HG03103 (cell line): ENCODE results near the gene AHCYL2.
"Not testable (repeated sequence)": the region's sequence is repeated elsewhere in the genome, so short reads cannot be mapped to it uniquely, and the experiment has no call there.

ENCODE experiments used
- ATAC-seq: cut with Tn5 transposase; IDR thresholded peaks from one replicate; pipeline ENCODE4 v1.9.1; 2021; ENCODE audit warnings: low read depth; ENCODE audit not compliant: unreplicated experiment

Gene AHCYL2

DNA sequence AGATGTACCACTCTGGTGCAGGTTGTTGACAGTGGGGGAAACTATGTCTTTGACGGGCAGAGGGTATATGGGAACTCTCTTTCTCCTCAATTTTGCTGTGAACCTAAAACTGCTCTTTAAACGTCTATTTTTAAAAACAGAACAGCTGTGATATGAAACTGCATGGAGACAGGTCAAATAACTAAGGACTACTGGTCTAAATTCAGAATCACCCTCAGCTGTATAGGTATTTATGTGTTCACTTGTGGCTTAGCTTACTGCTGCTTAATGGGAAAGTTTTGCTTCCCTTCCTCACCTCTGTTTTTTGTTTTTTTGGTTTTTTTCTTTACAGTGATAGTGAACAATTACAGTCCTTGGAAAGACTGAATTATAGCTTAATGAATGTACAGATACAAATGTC lies 122.5 kb downstream of the AHCYL2 start:
- ATAC-seq: no peak

GRCh38 chr7:129348023-129348740 lies 123.4 kb downstream of the AHCYL2 start:
- no peak for ATAC-seq

- ATAC-seq: no peak
Observed at GRCh38 chr7:129351320-129351719, 126.5 kb downstream of the AHCYL2 start.

- ATAC-seq: not testable (repeated sequence)
Observed at GRCh38 chr7:129353104-129353503, 128.3 kb downstream of the AHCYL2 start.

GRCh38 chr7:129354428-129355157 lies 129.8 kb downstream of the AHCYL2 start:
- no peak for ATAC-seq

DNA sequence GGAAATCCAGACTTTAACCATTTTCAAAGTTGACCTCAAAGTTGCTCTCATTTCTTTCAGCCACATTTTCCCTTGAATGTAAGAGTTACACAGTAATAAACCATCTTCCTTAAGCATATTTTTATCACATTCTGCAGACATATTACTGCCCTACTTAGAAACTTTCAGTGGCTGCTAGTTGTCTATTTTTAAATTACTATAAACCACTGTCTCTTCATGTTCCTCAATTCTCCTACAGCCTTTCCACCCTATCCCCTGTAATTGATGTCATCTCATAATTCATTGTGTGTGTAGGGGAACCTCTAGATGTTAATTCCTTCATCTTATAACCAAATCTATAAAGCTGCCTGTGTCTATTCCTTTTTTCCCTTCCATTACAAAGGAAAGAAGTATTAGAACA lies 131.3 kb downstream of the AHCYL2 start:
- ATAC-seq: no peak

DNA sequence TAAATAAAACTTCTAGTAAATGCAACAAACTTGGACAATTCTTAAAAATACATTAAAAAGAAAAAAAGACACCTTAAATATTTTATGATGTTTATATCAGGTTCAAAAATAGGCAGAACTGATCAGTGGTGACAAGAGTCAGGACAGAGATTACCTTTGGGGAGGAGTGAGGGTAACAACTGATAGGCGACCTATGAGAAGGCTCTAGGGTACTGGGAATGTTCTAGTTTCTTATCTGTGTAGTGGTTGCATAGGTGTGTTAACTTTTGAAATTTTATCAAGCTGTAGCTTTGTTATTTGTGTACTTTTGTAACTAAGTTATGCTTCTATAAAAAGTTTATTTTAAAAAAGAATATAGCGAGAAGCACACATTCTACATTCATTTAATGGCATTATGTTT lies 134.3 kb downstream of the AHCYL2 start:
- no peak for ATAC-seq

DNA sequence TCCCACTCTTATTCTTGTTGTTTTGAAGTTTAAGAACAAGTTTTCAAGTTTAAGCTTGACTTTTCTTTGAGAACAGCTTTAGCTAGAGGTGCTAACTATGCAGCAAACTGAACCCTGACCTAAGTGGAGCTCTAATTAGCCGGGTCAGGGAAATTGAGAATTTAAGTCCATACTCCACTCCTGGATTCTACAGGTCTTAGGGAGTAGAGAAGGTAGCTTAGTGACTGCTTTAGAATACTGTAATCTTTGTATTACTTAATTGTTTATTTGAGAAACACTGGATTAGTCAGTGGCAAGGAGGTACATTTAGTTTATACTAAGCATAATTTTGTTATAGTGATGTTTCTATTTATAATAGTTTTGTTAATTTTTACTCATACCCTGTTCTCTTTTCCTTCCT lies 134.8 kb downstream of the AHCYL2 start:
- no peak for ATAC-seq

DNA sequence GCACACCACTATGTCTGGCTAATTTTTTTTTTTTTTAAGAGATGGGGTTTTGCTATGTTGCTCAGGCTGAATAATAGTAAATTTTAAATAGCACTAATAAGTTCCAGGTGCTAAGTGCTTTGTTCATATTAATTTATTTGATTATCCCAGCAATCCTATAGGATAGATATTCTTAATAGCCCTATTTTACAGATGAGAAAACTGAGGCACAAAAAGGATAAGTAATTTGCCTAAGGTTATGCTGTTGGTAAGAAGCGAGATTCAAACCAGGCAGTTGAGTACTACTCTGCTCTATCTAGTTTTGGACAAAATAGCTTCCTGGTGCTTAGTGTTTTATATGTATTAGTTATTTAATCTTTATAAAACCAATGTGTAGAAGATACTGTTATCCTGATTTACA lies 136.9 kb downstream of the AHCYL2 start:
- no peak for ATAC-seq

GRCh38 chr7:129362496-129362895 lies 137.7 kb downstream of the AHCYL2 start:
- ATAC-seq: no peak

DNA sequence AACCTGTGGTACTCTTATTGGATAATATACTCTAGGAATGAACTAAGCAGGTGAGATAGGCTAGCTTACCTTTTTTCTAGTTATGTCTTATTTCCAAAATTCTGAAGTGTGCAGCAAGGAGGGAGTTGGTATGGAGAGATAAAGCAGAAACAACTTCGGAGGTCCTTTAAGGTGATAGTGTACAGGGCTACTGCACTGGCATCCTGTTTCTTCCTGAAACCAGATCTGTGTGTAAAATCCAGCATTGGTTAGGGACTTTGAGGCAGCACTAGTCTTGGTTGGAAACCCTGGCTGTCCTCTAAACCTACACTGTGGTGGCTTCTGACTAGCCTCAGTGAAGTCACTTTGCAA lies 142.5 kb downstream of the AHCYL2 start:
- no peak for ATAC-seq

DNA sequence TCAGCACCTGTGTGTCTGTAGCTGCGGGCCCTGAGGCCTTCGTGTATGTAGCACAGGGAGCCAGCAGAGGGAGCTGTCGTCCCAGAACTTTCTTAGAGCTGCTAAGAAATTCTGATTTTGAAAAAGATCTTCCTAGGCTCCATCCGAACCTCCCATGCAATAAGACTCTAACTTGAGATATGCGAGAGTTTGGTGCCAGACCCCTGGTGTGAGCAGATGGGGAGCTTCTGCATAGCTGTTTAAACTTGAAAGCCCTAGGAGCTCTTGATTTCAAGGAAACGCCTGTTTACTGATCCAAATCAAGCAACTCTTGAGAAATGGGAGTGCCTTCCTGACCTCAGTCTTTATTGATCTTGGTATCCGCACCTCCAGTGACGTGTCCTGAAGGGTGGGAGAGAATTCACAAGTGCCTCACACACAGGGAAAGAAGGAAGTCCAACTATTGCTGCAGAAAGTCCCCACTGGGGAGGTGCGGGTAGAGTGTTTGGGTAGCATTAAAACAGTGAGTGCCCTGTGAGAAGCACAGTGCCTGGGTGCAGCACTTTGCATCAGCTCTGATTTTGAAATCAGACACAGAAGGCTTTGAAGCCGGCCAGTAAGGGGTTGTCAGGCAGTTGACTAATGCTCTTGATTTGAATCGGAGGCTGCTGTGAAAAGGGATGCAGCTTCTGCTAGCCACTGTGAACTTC lies 143.0 kb downstream of the AHCYL2 start:
- peak; percentile 70 for ATAC-seq

GRCh38 chr7:129368389-129368986 lies 143.7 kb downstream of the AHCYL2 start:
- ATAC-seq: no peak

DNA sequence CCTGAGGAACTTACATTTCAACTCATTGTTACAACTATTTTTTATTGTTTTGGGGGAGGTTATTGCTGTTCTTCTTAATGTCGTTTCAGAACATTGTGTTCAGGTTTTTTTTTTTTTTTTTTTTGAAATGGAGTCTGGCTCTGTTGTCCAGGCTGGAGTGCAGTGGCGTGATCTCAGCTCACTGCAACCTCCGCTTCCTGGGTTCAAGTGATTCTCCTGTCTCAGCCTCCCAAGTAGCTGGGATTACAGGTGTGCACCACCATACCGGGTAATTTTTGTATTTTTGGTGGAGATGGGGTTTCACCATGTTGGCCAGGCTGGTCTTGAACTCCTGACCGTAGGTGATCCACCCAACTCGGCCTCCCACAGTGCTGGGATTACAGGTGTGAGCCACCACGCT lies 144.6 kb downstream of the AHCYL2 start:
- not testable (repeated sequence) for ATAC-seq

- no peak for ATAC-seq
Observed at GRCh38 chr7:129370812-129371211, 146.0 kb downstream of the AHCYL2 start.

DNA sequence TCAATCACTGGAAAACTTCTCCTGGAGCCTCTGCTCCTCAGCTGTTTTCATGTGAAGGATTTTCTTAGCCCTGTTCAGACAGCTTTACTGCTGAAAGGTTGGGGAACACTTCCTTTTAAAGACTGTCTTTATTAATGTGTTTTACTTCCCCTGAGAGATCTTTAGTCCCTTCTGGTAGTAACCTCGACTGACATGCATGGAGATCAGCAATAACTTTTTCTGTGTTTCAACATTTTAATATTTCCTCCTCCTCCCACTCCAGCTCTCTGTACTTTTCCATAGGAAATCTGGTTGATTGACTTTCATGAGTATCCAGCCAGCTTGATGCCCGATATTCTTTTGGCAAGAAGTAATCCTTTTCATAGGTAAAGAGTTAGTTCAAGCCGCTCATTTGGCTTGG lies 146.7 kb downstream of the AHCYL2 start:
- no peak for ATAC-seq

- no peak for ATAC-seq
Observed at GRCh38 chr7:129373651-129374428, 149.0 kb downstream of the AHCYL2 start.

DNA sequence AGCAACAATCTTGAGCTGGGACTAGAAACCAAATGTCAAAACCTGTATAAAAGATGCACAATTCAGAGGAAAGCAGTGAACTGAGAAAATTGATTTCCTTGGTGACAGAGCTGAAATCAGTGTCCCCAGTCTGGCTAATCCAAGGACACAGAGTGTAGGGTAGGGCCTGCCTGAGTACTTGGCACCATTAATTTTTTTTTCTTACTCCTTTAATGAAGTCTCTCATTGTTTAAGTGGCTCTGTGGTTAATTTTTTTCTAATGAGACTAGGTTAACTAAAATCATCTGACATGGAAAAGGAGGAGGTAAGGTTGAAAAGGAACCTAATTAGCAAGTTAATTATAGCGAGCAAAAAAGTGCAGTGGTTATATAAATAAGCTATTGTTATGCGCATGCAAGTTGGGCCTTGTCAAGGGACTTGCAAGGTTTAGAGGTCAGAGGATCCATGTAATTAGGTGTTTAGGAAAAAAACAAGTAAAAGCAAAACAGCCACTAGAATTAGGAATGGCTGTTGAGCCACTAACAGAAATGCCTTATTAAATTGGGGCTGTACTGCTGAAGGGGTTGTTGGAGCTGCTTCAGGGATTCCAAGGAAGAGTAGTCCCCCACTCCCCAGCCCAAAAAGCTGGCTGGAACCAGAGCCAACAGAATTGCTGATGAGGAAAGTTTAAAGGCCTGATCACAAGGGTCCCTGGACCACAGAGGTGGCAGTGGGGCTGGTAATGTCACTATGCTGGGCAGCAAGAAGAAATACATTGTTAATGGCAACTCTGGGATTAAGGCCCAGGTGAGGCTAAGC lies 150.5 kb downstream of the AHCYL2 start:
- no peak for ATAC-seq

DNA sequence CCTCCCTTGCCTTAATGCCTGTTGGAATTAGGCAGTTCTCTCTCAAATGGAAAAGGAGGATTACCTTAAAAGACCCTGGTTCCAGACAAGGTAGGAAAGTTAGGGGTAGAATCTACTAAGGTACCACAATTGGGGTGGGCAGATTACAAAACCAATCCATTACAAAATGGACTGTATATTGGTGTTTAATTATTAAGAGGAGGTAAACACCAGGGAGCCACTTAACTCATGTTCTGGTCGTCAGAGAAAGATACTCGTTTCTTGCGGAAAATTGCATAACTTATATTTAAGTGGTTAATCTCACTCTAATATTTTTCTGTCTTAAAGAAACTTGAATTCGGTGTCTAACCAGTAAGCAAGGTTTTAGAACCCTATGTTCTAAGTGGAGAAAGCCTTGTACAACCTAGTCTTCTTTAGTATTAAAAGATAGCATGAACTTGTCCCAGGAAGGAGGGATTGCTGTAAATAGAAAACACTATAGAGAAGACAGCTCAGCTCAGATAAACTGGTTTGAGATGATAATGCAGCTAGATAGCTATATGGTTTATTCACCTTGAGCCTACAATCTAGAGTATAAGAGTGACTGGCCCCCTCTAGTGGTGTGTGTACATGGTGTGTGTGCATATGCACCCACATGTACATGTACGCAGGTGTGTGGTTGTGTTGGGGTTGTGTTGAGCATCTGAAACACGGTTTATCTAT lies 151.4 kb downstream of the AHCYL2 start:
- ATAC-seq: no peak
